Endothelial cell of hepatic sinusoid (primary cell): Measurements from ENCODE around the gene BHLHE40.

Source experiments
- in situ Hi-C: cut with HindIII; loops from 2 replicates; pipeline ENCODE4 v1.10.0; 2017; ENCODE audit warnings: low sequenced_read_pairs

Gene BHLHE40

GRCh38 chr3:4982773-4983738, 3.8 kb downstream of the BHLHE40 start:
- in situ Hi-C loops = loop anchor here (10.0 kb wide), 1 partner anchor 72 kb away; no protein-coding TSS in a partner anchor

DNA sequence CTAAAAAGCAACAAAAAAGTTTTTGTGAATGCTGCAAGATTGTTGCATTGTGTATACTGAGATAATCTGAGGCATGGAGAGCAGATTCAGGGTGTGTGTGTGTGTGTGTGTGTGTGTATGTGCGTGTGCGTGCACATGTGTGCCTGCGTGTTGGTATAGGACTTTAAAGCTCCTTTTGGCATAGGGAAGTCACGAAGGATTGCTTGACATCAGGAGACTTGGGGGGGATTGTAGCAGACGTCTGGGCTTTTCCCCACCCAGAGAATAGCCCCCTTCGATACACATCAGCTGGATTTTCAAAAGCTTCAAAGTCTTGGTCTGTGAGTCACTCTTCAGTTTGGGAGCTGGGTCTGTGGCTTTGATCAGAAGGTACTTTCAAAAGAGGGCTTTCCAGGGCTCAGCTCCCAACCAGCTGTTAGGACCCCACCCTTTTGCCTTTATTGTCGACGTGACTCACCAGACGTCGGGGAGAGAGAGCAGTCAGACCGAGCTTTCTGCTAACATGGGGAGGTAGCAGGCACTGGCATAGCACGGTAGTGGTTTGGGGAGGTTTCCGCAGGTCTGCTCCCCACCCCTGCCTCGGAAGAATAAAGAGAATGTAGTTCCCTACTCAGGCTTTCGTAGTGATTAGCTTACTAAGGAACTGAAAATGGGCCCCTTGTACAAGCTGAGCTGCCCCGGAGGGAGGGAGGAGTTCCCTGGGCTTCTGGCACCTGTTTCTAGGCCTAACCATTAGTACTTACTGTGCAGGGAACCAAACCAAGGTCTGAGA, 4.7 kb downstream of the BHLHE40 start:
- in situ Hi-C loops = loop anchor here (10.0 kb wide), 1 partner anchor 71 kb away; no protein-coding TSS in a partner anchor

DNA sequence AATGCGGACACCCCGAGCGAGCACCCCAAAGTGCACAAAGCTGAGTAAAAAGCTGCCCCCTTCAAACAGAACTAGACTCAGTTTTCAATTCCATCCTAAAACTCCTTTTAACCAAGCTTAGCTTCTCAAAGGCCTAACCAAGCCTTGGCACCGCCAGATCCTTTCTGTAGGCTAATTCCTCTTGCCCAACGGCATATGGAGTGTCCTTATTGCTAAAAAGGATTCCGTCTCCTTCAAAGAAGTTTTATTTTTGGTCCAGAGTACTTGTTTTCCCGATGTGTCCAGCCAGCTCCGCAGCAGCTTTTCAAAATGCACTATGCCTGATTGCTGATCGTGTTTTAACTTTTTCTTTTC, 5.3 kb downstream of the BHLHE40 start:
- in situ Hi-C loops = loop anchor here (10.0 kb wide), 1 partner anchor 70 kb away; no protein-coding TSS in a partner anchor

DNA sequence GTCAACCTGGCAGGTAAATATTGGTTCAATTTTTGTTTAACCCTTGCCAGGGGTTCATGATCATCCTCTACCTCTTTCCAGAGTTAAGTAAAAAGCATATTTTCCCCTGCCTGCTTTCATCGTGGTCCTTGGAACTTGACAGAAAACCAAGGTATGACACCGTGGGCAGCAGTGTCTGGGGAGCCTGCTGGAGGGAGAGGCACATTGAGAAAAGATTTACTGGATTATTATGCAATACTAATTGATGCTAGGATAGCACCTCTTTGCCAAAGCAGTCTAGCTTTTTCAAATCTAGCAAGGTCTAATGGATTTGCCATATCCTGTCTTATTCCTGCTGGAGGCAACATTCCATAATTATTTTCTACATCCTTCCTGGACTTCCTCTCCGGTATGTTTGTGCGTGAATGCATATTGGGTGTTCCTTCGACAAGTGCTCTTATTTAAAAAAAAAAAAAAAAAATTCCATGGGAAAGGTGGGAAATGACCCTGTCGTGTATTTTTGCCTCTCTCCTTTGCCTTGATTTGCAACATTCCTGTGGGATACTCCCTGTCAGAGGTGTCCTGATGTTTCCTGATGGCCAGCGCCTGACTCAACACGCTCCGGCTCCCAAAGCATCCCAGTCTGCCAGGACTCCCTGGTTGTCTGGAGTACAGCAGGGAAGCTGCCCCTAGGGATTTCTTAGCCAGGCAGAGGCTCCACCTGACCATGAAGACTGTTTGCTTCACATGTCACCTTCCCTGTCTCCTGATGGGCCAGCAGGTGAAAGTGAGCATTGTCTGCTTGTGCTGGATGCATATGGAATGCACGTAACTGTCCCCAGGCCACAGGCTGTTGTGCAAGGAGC, 6.3 kb downstream of the BHLHE40 start:
- in situ Hi-C loops = loop anchor here (5.0 to 10.0 kb wide), 2 partner anchors 69 to 273 kb away; no protein-coding TSS in a partner anchor

DNA sequence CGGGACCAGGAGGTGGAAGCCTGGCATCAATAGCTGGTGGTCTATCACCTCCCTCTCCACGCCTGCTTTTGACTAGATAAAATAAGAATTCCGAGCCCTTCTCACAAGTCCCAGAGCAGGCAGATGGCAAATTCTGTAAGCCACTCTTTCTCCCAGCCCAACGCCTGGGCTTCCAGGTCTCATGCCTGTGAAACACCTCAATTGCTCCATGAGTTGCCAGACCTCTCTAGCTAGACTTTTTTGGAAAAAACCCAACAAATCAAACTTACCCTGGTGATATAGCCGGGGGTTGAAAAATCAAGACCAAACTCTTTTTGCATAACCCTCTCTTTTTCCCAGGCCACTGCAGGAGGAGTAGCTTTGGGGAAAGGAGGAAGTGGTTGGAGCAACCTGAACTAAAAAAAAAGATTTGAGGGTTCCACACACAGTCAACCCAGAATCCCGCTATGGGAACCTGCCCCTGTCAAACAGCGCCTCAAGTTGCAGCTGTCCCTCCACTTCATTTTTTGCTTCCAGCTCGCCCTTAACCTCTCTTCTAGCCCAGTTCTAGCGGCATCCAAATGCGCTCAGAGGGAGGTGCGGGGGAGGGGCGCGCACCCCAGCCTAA, 7.0 kb downstream of the BHLHE40 start:
- in situ Hi-C loops = loop anchor here (5.0 to 10.0 kb wide), 2 partner anchors 69 to 274 kb away; no protein-coding TSS in a partner anchor

- in situ Hi-C loops = loop anchor here (5.0 to 10.0 kb wide), 2 partner anchors 68 to 275 kb away; no protein-coding TSS in a partner anchor
These were observed 7.7 kb downstream of the BHLHE40 start for GRCh38 chr3:4986782-4987537.

DNA sequence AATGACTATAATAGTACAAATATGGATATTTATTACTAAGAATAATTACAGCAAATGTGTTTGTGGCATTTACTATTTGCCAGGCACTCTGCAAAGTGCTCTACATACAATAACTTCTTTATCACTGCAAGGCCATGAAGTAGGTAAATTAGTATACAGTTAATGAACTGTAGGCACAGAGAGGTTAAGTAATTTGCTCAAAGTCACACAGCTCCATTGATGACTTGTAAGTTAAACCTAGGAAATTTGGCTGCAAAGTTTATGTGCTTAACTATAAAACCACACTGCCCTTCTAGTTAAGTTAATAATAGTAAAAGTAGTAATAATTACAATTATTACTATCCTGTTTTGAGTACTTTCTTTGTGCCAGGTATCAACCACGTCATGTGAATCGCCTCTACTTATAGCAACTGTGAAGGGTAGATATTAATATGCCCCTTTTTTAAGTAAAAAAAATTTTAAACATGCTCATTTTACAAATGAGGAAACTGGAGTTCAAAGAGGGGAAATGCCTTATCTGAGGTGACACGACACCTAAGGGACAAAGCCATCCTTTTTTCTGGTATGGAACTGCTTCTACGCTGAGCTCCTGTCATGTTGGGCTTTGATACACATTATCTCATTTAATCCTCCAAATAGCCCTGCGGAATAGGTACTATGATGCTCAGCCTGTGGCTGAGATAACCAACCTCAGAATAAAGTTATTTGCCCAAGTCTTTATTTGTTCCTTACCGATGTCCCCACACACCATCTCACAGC, 8.5 kb downstream of the BHLHE40 start:
- in situ Hi-C loops = loop anchor here (5.0 to 10.0 kb wide), 2 partner anchors 67 to 275 kb away; no protein-coding TSS in a partner anchor

DNA sequence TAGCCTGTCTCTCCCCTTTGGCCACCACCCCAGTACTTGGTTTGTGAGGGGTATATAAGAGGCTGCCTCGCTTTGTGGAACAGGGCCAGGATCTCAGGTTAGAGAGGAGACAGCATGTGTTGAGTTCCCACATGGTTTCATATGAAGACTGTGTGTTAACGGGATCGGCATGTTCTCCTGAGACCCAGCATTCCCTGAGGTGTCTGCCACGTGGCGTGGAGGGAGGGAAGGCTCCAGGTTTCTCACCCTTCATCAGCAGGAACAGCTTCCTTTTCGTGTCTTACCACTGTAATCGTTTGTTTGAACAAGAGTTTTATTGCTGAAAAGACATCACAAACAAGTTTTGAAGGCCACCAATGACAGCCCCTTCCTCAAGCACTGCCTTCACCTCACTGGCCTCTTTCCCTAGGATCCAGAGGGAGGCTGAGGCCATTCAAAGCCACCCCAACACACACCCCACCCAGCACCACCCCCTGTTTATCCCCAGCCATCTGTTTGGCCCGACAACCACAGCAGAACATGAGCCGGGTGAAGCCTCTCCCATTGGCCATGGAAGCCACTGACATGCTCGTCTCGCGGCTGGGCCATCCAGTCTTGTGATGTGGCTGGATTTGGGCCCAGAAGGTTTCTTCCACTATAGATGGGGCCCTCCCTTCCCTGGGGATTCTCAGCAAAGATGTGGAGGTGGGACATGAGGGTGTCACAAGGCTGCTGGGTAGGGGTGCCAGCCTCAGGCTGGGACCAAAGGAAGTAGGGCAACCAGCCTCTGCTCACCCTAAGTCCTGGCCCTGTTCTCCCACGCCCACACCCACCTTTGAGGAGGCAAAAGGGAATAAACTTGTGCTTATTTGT, 10.0 kb downstream of the BHLHE40 start:
- in situ Hi-C loops = loop anchor here (5.0 to 10.0 kb wide), 2 partner anchors 66 to 277 kb away; no protein-coding TSS in a partner anchor

DNA sequence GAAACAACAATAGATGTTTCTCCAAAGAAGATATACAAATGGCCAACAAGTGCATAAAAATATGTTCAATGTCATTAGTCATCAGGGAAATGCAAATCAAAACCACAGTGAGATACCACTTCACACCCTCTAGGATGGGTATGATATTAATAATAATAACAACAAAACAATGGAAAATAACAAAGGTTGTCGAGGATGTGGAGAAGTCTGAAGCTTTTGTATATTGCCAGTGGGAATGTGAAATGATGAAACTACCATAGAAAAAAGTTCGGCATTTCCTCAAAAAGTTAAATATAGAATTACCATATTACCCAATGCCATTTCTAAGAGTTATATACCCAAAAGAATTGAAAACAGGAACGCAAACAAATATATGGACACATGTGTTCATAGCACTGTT, 10.8 kb downstream of the BHLHE40 start:
- in situ Hi-C loops = no loop called here

- in situ Hi-C loops = no loop called here
These were observed 12.9 kb downstream of the BHLHE40 start for GRCh38 chr3:4992118-4992517.

DNA sequence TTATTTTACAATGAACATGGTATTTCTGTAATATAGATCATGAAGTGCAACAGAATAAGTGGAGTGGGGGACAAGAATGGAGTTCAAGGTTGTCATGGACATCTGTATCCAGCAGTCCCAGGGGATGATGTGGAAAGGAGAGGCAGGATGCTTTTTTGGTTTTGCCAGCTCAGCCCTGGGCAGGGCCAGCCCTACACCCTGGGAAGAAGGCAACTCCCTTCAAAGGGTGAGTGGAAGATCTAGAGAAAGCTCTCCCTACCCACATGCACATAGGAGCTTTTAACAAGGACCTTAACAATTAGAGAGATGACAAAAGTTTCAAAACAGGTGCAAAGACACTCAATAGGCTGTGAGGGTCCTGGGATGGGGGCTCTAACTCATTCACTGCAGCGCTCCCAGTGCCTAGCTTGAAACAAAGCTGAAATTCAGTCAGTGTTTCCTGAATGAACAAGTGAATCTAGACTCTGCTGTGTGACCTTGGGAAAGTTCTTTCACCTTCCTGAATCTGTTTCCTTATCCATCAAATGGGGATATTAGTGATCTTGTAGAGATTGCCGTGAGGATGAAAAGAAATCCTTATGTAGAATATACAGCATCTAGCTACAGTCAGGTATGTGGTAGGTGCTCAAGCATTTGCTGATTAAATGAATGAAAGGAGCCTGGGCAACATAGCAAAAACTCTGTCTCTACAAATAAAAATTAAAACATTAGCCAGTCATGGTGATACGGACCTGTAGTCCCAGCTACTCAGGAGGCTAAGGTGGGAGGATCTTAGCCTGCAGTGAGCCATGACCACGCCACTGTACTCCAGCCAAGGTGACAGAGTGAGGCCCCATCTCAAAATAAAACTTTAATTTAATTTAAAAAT, 14.3 kb downstream of the BHLHE40 start:
- in situ Hi-C loops = no loop called here

DNA sequence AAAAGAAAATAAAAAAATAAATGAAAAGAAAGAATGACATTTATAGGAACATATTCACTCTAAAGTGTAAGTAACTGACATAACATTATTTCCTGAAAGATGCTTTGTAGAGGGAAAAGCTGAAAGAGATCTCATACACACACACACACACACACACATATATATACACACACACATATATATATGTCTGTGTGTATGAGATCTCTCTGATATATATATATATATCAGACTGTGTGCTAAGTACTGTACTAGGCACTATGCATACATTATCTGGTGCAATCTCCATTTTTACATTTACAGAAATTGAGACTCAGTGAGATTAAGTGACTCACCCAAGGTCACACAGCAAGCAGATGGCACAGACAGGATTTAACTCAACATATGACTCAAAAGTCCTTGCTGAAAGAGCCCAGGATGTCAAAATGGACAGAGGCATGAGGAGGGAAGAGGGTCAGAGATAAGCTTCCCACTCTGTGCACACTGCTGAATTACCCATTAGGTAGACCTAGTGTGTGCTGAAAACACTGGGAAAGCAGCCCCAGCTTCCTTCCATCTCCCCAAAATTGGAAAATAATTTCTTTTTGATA, 15.0 kb downstream of the BHLHE40 start:
- in situ Hi-C loops = no loop called here

GRCh38 chr3:4994823-4995499, 15.7 kb downstream of the BHLHE40 start:
- in situ Hi-C loops = no loop called here

DNA sequence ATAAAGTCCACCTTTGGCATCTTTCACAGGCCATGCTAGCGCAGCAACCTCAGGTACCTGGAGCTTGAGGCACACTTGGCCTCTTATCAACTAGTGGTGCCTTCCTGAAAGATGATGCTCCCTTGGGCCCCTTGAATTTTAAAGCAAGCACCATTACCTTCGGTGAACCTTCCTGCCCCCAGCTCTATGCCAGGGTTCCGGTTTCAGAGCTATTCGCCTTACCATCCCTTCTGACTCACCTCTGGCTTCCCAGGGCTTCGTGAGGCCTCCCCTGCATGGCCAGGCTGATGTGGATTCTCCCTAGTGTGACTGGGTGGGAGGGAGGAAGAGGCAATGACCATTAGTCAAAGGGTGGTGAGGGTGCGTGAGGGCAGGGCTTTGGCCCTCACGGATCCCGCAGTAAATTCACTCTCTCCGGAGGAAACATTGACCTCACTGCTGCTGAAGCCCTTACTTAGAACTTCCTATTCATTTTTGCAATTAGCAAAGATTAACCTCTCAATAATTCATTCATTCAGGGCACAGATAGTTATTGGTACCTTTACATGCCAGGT, 16.3 kb downstream of the BHLHE40 start:
- in situ Hi-C loops = no loop called here

DNA sequence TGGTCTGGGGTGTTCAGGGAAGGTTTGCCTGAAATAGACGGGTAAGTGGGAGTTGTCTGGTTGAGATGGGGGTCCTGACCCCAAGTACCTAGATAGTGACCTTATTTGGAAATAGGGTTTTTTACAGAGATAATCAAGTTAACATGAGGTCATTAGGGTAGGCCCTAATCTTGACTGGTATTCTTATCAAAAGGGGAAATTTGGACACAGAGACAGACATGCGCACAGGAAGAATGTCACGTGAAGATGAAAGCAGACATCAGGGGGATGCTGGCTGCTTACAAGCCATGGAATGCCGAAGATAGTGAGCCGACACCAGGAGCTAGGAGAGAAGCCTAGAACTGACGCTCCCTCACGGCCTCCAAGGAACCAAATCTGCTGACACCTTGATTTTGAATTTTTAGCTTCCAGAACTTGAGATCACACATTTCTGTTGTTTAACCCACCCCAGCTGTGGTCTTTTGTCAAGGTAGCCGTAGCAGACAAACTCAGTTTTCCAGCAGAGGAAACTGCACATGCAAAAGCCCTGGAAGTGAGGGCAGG, 17.1 kb downstream of the BHLHE40 start:
- in situ Hi-C loops = no loop called here
